CD4-positive, alpha-beta T cell (primary cell): ENCODE data around the gene DENND1A. TPM values are rescaled to one million over a fixed set of nuclear protein-coding genes. Genes with fewer than 3 reads are reported as not detected.

Source experiments
- ATAC-seq: fragments of 200-7000 bp; cut with Tn5 transposase; one replicate; pipeline ENCODE4 v1.10.0; 2022; ENCODE audit warnings: mild to moderate bottlenecking; ENCODE audit not compliant: poor library complexity
- CTCF ChIA-PET: fragments of 350-600 bp; sonication (Branson Sonifier 250); formaldehyde crosslinking; loops from one replicate; lab custom pipeline; 2021; ENCODE audit warnings: antibody characterized with exemption, inconsistent platforms; lab: Charles Lee
- POLR2A ChIA-PET: fragments of 350-600 bp; sonication (Branson Sonifier 250); formaldehyde crosslinking; loops from one replicate; lab custom pipeline; 2021; ENCODE audit warnings: antibody characterized with exemption, inconsistent platforms; lab: Charles Lee
- DNase-seq, 14 experiments: peaks; one replicate each; pipeline ENCODE4 v3.0.0-alpha.2; 2013 to 2020; ENCODE audit warnings: mixed read lengths in 2 of 14
- H3K27ac ChIP-seq, 2 donors: one replicate each; pipeline versions ENCODE4 v1.5.1 to v1.7.0; 2013; ENCODE audit warnings: low read length in 2 of 2, low read depth in 1 of 2, mild to moderate bottlenecking in 1 of 2
- H3K27me3 ChIP-seq, 2 experiments: 1 replicate in 1 of 2; 2 replicates in 1 of 2; pipeline versions ENCODE4 v1.6.1 to v1.7.0; 2013; ENCODE audit warnings: low read length in 2 of 2, control low read depth in 1 of 2, mild to moderate bottlenecking in 1 of 2, moderate library complexity in 1 of 2; ENCODE audit not compliant: insufficient read depth in 2 of 2, control insufficient read depth in 1 of 2
- H3K36me3 ChIP-seq: one replicate; pipeline ENCODE4 v1.6.1; 2013; ENCODE audit warnings: low read length, control low read depth; ENCODE audit not compliant: insufficient read depth
- H3K4me1 ChIP-seq: one replicate; pipeline ENCODE4 v1.6.1; 2013; ENCODE audit warnings: low read length, control low read depth; ENCODE audit not compliant: insufficient read depth
- H3K4me3 ChIP-seq: one replicate; pipeline ENCODE4 v1.5.1; 2013; ENCODE audit warnings: mild to moderate bottlenecking, low read length, moderate library complexity
- H3K9me3 ChIP-seq, 2 experiments: 1 replicate in 1 of 2; 2 replicates in 1 of 2; pipeline versions ENCODE4 v1.6.1 to v1.7.0; 2013; ENCODE audit warnings: low read length in 2 of 2, mild to moderate bottlenecking in 2 of 2, control low read depth in 1 of 2, moderate library complexity in 1 of 2; ENCODE audit not compliant: control insufficient read depth in 1 of 2, insufficient read depth in 1 of 2
- H3K27ac Mint-ChIP-seq: one replicate; pipeline ENCODE4 v1.8.0; 2020; ENCODE audit warnings: mixed read lengths
- H3K27me3 Mint-ChIP-seq: one replicate; pipeline ENCODE4 v1.8.0; 2021; ENCODE audit warnings: mixed read lengths
- H3K36me3 Mint-ChIP-seq: one replicate; pipeline ENCODE4 v1.8.0; 2021; ENCODE audit warnings: low read depth, mixed read lengths
- H3K4me1 Mint-ChIP-seq: one replicate; pipeline ENCODE4 v1.8.0; 2021; ENCODE audit warnings: low read depth, mixed read lengths
- H3K4me3 Mint-ChIP-seq: one replicate; pipeline ENCODE4 v1.8.0; 2020; ENCODE audit warnings: mild to moderate bottlenecking, mixed read lengths
- H3K9me3 Mint-ChIP-seq: one replicate; pipeline ENCODE4 v1.8.0; 2020; ENCODE audit warnings: mixed read lengths
- intact Hi-C, 2 experiments: fragments of 100-400 bp; cut with DNase I in 1 of 2; cut with micrococcal nuclease in 1 of 2; formaldehyde crosslinking; loops; one replicate each; pipeline versions ENCODE4 v1.15.1 to v1.9.0; 2023 to 2025; cut with DNase I, micrococcal nuclease
- total RNA-seq, 174 experiments: library from RNA in 2 of 174; stranded (reverse) in 2 of 174; gene quantifications; one replicate each; pipeline ENCODE4 v1.2.3 and lab custom pipeline; 2021 to 2026
- TF ChIP-seq, protein P1 (sequence below): fragments of 200-600 bp; IDR thresholded peaks from one replicate; pipeline ENCODE4 v1.8.0; 2022; ENCODE audit warnings: antibody characterized with exemption, mild to moderate bottlenecking

The DENND1A gene
- total RNA-seq, 2 experiments from 2014 or later = 20.0 to 20.6 TPM

- H3K4me3 ChIP-seq = no peak overlapping the region
- H3K4me1 ChIP-seq = no peaks in the 10 kb centered on the region
- CTCF ChIA-PET = no interaction called here
- Mint-ChIP-seq H3K4me1 (no peaks in the 10 kb centered on the region), H3K9me3 (no peaks in the 10 kb centered on the region), H3K27me3 (peaks cover 27% of the 10 kb centered on the region), H3K27ac (no peak overlapping the region), H3K4me3 (no peak overlapping the region), H3K36me3 (no peaks in the 10 kb centered on the region)
- no peaks in the 10 kb centered on the region for H3K27me3 ChIP-seq
- no peak for ATAC-seq
- TF ChIP-seq, protein P1, sequence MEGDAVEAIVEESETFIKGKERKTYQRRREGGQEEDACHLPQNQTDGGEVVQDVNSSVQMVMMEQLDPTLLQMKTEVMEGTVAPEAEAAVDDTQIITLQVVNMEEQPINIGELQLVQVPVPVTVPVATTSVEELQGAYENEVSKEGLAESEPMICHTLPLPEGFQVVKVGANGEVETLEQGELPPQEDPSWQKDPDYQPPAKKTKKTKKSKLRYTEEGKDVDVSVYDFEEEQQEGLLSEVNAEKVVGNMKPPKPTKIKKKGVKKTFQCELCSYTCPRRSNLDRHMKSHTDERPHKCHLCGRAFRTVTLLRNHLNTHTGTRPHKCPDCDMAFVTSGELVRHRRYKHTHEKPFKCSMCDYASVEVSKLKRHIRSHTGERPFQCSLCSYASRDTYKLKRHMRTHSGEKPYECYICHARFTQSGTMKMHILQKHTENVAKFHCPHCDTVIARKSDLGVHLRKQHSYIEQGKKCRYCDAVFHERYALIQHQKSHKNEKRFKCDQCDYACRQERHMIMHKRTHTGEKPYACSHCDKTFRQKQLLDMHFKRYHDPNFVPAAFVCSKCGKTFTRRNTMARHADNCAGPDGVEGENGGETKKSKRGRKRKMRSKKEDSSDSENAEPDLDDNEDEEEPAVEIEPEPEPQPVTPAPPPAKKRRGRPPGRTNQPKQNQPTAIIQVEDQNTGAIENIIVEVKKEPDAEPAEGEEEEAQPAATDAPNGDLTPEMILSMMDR = no peak
- no peak for DNase-seq
- POLR2A ChIA-PET = no interaction called here
- H3K27ac ChIP-seq = no peak overlapping the region
- intact Hi-C loops = no loop called here
- H3K9me3 ChIP-seq = peaks cover 0 to 9% of the 10 kb centered on the region in 2 experiments
- H3K36me3 ChIP-seq = no peaks in the 10 kb centered on the region
These were observed 45.9 kb upstream of the DENND1A start for GRCh38 chr9:123975871-123976270.

GRCh38 chr9:123974471-123974870 lies 44.5 kb upstream of the DENND1A start:
- no peaks in the 10 kb centered on the region for H3K4me1 Mint-ChIP-seq
- intact Hi-C loops = no loop called here
- H3K9me3 ChIP-seq = peaks cover 0 to 10% of the 10 kb centered on the region in 2 experiments
- H3K4me1 ChIP-seq = no peaks in the 10 kb centered on the region
- H3K27me3 ChIP-seq = peaks cover 3 to 4% of the 10 kb centered on the region in 2 experiments
- H3K4me3 Mint-ChIP-seq = no peak overlapping the region
- no peak overlapping the region for H3K27ac Mint-ChIP-seq
- DNase-seq (no peak), ATAC-seq (no peak)
- no peak overlapping the region for H3K27ac ChIP-seq
- CTCF ChIA-PET = no interaction called here
- POLR2A ChIA-PET = no interaction called here
- H3K36me3 Mint-ChIP-seq = no peaks in the 10 kb centered on the region
- H3K9me3 Mint-ChIP-seq = no peaks in the 10 kb centered on the region
- H3K27me3 Mint-ChIP-seq = peaks cover 21% of the 10 kb centered on the region
- TF ChIP-seq, protein P1 = no peak
- H3K4me3 ChIP-seq = no peak overlapping the region
- no peaks in the 10 kb centered on the region for H3K36me3 ChIP-seq

- Mint-ChIP-seq H3K27ac (no peak overlapping the region), H3K4me1 (no peaks in the 10 kb centered on the region), H3K27me3 (peaks cover 14% of the 10 kb centered on the region), H3K4me3 (no peak overlapping the region), H3K36me3 (no peaks in the 10 kb centered on the region), H3K9me3 (no peaks in the 10 kb centered on the region)
- CTCF ChIA-PET = no interaction called here
- TF ChIP-seq, protein P1 = no peak
- Histone ChIP-seq H3K4me1 (no peaks in the 10 kb centered on the region), H3K9me3 (peaks cover 0 to 13% of the 10 kb centered on the region in 2 experiments), H3K27me3 (peaks cover 3 to 4% of the 10 kb centered on the region in 2 experiments), H3K36me3 (no peaks in the 10 kb centered on the region), H3K4me3 (no peak overlapping the region), H3K27ac (no peak overlapping the region)
- POLR2A ChIA-PET = no interaction called here
- intact Hi-C loops = no loop called here
- ATAC-seq = no peak
- no peak for DNase-seq
These were observed 43.8 kb upstream of the DENND1A start for GRCh38 chr9:123973590-123974223.
